ENCODE measurements around the gene PARD6A. TPM values are rescaled to one million over a fixed set of nuclear protein-coding genes. Genes with fewer than 3 reads are reported as not detected.

Gene PARD6A
- total and polyA plus RNA-seq, 2 of the 13 experiments (the other 11 are each of a cell fraction or from before 2014, with no cell fraction given) = 3.5 to 4.3 TPM

- TF ChIP-seq ZNF660 (CRISPR knock-in tag; IDR thresholded peaks at IDR 0.05; ENCODE audit: borderline replicate concordance, low read depth) (no peak), ZNF564 (CRISPR knock-in tag; IDR thresholded peaks at IDR 0.05) (0 out of 2 replicates have a peak, but pooled peaks have one; percentile 44), SP140L (CRISPR knock-in tag; IDR thresholded peaks at IDR 0.05; ENCODE audit: borderline replicate concordance) (no peak), STAG1 (CRISPR knock-in tag; IDR thresholded peaks at IDR 0.05) (no peak), TCF7 (IDR thresholded peaks at IDR 0.05; ENCODE audit: low read depth) (no peak), BRCA1 (CRISPR knock-in tag; IDR thresholded peaks at IDR 0.05) (no peak), FOXA3 (CRISPR knock-in tag; IDR thresholded peaks at IDR 0.05) (no peak), RXRB (CRISPR knock-in tag; IDR thresholded peaks at IDR 0.05; ENCODE audit: borderline replicate concordance) (no peak), EP300 (IDR thresholded peaks at IDR 0.05; ENCODE audit: low read depth in 2 of 2, low read length in 2 of 2) (no peak), EP300 (CRISPR knock-in tag; IDR thresholded peaks at IDR 0.05; ENCODE audit: borderline replicate concordance) (no peak), ZNF691 (CRISPR knock-in tag; IDR thresholded peaks at IDR 0.05; ENCODE audit: borderline replicate concordance, low read depth) (peak; percentile 61; the same call in 1 of the 2 replicates), ZNF841 (CRISPR knock-in tag; IDR thresholded peaks at IDR 0.05; ENCODE audit: borderline replicate concordance) (no peak), ZNF644 (CRISPR knock-in tag; IDR thresholded peaks at IDR 0.05; ENCODE audit: low read depth) (no peak), CCDC6 (CRISPR knock-in tag; IDR thresholded peaks at IDR 0.05) (peak; percentile 62; the same call in 1 of the 2 replicates), ZNF335 (CRISPR knock-in tag; IDR thresholded peaks at IDR 0.05) (no peak), MATR3 (CRISPR knock-in tag; IDR thresholded peaks at IDR 0.05) (no peak), ZNF331 (CRISPR knock-in tag; IDR thresholded peaks at IDR 0.05) (peak; percentile 53; the same call in 1 of the 2 replicates), DR1 (CRISPR knock-in tag; IDR thresholded peaks at IDR 0.05) (no peak), MTA3 (CRISPR knock-in tag; IDR thresholded peaks at IDR 0.05) (no peak), PPARG (CRISPR knock-in tag; conservative IDR thresholded peaks at IDR 0.05) (no peak), ZBTB7A (CRISPR knock-in tag; IDR thresholded peaks at IDR 0.05) (no peak), ZNF563 (CRISPR knock-in tag; IDR thresholded peaks at IDR 0.05) (peak; percentile 71; the same call in 1 of the 2 replicates)
- TF ChIP-seq, protein P1, sequence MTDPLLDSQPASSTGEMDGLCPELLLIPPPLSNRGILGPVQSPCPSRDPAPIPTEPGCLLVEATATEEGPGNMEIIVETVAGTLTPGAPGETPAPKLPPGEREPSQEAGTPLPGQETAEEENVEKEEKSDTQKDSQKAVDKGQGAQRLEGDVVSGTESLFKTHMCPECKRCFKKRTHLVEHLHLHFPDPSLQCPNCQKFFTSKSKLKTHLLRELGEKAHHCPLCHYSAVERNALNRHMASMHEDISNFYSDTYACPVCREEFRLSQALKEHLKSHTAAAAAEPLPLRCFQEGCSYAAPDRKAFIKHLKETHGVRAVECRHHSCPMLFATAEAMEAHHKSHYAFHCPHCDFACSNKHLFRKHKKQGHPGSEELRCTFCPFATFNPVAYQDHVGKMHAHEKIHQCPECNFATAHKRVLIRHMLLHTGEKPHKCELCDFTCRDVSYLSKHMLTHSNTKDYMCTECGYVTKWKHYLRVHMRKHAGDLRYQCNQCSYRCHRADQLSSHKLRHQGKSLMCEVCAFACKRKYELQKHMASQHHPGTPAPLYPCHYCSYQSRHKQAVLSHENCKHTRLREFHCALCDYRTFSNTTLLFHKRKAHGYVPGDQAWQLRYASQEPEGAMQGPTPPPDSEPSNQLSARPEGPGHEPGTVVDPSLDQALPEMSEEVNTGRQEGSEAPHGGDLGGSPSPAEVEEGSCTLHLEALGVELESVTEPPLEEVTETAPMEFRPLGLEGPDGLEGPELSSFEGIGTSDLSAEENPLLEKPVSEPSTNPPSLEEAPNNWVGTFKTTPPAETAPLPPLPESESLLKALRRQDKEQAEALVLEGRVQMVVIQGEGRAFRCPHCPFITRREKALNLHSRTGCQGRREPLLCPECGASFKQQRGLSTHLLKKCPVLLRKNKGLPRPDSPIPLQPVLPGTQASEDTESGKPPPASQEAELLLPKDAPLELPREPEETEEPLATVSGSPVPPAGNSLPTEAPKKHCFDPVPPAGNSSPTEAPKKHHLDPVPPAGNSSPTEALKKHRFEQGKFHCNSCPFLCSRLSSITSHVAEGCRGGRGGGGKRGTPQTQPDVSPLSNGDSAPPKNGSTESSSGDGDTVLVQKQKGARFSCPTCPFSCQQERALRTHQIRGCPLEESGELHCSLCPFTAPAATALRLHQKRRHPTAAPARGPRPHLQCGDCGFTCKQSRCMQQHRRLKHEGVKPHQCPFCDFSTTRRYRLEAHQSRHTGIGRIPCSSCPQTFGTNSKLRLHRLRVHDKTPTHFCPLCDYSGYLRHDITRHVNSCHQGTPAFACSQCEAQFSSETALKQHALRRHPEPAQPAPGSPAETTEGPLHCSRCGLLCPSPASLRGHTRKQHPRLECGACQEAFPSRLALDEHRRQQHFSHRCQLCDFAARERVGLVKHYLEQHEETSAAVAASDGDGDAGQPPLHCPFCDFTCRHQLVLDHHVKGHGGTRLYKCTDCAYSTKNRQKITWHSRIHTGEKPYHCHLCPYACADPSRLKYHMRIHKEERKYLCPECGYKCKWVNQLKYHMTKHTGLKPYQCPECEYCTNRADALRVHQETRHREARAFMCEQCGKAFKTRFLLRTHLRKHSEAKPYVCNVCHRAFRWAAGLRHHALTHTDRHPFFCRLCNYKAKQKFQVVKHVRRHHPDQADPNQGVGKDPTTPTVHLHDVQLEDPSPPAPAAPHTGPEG (CRISPR knock-in tag; IDR thresholded peaks at IDR 0.05) = no peak
Observed at GRCh38 chr16:67652578-67653127, 8.1 kb upstream of the PARD6A start (continued).

Measured in HepG2 (cell line).